Prostate gland (tissue), 2 donors: ENCODE data around the gene UROS. TPM values are rescaled to one million over a fixed set of nuclear protein-coding genes. Genes with fewer than 3 reads are reported as not detected.

ENCODE experiments used
- DNase-seq: peaks from one replicate; pipeline ENCODE4 v3.0.0-alpha.2; 2019; ENCODE audit warnings: low spot score
- H3K27ac ChIP-seq, 2 donors: fragments of 200-600 bp; sonication (generic); 2 replicates each; pipeline ENCODE4 v1.5.1; 2017 to 2019
- H3K27me3 ChIP-seq: fragments of 200-600 bp; sonication (generic); replicated peaks from 2 replicates; pipeline ENCODE4 v1.5.1; 2019; ENCODE audit not compliant: insufficient read depth
- H3K36me3 ChIP-seq, 2 donors: fragments of 200-600 bp; sonication (generic); 1 replicate in 1 of 2; 2 replicates in 1 of 2; pipeline versions ENCODE4 v1.5.1 to v1.8.1; 2017 to 2019
- H3K4me1 ChIP-seq: fragments of 200-600 bp; sonication (generic); replicated peaks from 2 replicates; pipeline ENCODE4 v1.5.1; 2019
- H3K4me3 ChIP-seq, 2 donors: fragments of 200-600 bp; sonication (generic); 2 replicates each; pipeline ENCODE4 v1.5.1; 2017 to 2019
- H3K9me3 ChIP-seq: fragments of 200-600 bp; sonication (generic); 2 replicates; pipeline ENCODE4 v1.5.1; 2017
- CTCF ChIP-seq, 4 experiments: fragments of 200-600 bp in 2 of 4; fragments of 450-650 bp in 2 of 4; sonication (generic) in 2 of 4; IDR thresholded peaks; 1 replicate in 3 of 4; 2 replicates in 1 of 4; pipeline ENCODE4 v1.5.1; 2016 to 2019; ENCODE audit warnings: antibody characterized with exemption in 4 of 4, mild to moderate bottlenecking in 2 of 4, moderate library complexity in 2 of 4
- POLR2A ChIP-seq: fragments of 450-650 bp; IDR thresholded peaks from one replicate; pipeline ENCODE4 v1.6.1; 2016; ENCODE audit warnings: antibody characterized with exemption, mild to moderate bottlenecking
- POLR2AphosphoS5 ChIP-seq: sonication (generic); formaldehyde crosslinking; IDR thresholded peaks from one replicate; pipeline ENCODE4 v1.6.1; 2017; ENCODE audit warnings: antibody characterized with exemption
- WGBS: methylation state at CpG from one replicate; pipeline ENCODE4 v1.1.5; 2018; 5-methylcytosine and 5-hydroxymethylcytosine counted together
- intact Hi-C: fragments of 100-400 bp; cut with DNase I; formaldehyde crosslinking; loops from one replicate; pipeline ENCODE4 v1.14.2; 2022
- total RNA-seq, 2 donors: library from RNA; depleted of rRNA; stranded (reverse); fragments of >200 nt; gene quantifications; one replicate each; pipeline ENCODE4 v1.1.0, GENCODE V29; 2016

UROS gene
- total RNA-seq, 2 donors from 2014 or later, result 45.0 to 49.0 TPM

- WGBS, result 69% methylated on average over 8 of the region's 8 CpGs
- Histone ChIP-seq H3K4me1 (no peaks in the 10 kb centered on the region), H3K27ac (no peak overlapping the region), H3K36me3 (peaks cover 0 to 8% of the 10 kb centered on the region in 2 donors), H3K27me3 (no peaks in the 10 kb centered on the region), H3K4me3 (no peak overlapping the region), H3K9me3 (no peaks in the 10 kb centered on the region)
- intact Hi-C loops, result no loop called here
- TF ChIP-seq CTCF (IDR thresholded peaks at IDR 0.05) (no peak), POLR2A (no peak), POLR2AphosphoS5 (no peak)
- no peak for DNase-seq
Measured at GRCh38 chr10:125795637-125796190, 27.3 kb downstream of the UROS start.

DNA sequence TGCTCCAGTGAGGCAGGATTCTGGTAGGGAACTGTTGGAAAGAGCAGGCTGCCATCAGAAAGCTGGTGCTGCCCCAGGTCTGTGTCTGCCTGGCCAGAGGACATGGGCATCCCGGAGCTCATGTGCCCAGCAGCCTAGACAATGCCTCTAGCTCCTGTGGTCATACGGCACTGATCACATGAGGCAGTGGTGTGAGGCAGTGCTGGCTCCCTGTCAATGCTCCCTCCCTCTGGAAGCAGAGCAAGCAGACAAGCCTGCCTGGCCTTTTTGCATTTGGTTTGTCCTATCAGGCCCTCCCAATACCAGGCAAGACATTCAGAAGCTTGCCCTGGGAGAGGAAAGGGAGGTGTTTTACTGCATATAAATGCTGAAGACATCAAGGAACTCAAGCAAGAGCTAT, 27.9 kb downstream of the UROS start:
- no peak overlapping the region for H3K4me3 ChIP-seq
- 81% methylated on average over 2 of the region's 2 CpGs for WGBS

DNA sequence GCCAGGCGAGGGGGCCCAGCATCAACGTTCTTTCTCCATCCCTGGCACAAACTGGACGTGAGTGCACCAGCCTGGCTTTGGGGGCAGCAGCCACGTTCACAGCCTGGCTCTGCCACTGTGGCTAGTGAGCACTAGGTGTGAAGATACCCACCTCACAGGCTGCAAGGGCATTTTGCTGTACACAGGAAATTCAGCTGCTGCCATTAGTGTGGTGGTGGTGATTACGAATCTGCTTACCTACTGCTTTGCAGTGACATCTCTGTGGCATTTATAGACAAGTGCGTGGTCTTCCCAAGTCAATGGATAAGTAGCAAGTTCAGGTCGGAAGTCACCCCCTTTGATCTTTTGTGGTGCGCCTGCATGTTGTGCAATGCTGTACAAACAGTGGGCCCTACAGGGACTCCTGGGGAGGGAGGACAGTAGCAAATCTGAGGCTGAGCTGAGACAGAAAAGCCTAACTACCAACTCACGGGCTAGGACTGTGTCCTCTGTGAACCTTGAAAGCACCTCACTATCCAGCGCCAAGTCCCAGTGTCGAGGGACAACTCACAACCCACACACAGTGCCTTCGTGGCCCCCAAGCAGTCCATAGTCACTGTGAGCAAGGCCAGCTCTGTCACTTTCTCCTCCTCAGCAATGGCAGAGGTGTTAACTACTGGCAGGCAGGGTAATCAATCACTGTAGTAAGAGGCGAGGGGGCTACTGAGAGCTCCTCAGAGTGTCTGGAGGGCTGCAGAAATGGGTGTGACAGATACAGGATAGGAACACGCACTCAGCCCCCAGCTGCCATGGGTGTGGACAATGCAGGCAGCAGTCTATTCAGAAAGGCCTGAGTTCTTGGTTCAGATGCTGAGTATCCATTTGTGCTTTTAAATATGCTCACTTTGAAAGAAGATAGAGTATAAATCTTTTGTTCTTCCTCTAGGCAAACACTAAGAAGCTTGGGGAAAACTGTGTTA, 30.4 kb downstream of the UROS start:
- H3K9me3 ChIP-seq, result no peaks in the 10 kb centered on the region
- no peak for DNase-seq
- H3K4me1 ChIP-seq, result no peaks in the 10 kb centered on the region
- no peak overlapping the region for H3K27ac ChIP-seq
- peaks cover 0 to 8% of the 10 kb centered on the region in 2 donors for H3K36me3 ChIP-seq
- TF ChIP-seq POLR2AphosphoS5 (no peak), CTCF (IDR thresholded peaks at IDR 0.05) (no peak), POLR2A (no peak)
- no peaks in the 10 kb centered on the region for H3K27me3 ChIP-seq
- H3K4me3 ChIP-seq, result no peak overlapping the region
- WGBS, result 86% methylated on average over 14 of the region's 14 CpGs
- intact Hi-C loops, result no loop called here

More for the DNA sequence above, 27.9 kb downstream of the UROS start:
- intact Hi-C loops, result no loop called here
- DNase-seq, result no peak
- Histone ChIP-seq H3K9me3 (no peaks in the 10 kb centered on the region), H3K4me1 (no peaks in the 10 kb centered on the region), H3K27ac (no peak overlapping the region), H3K27me3 (no peaks in the 10 kb centered on the region), H3K36me3 (peaks cover 0 to 8% of the 10 kb centered on the region in 2 donors)
- TF ChIP-seq CTCF (IDR thresholded peaks at IDR 0.05) (no peak), POLR2AphosphoS5 (no peak), POLR2A (no peak)

GRCh38 chr10:125788156-125789034, 34.7 kb downstream of the UROS start:
- no peak overlapping the region for H3K4me3 ChIP-seq
- H3K27me3 ChIP-seq, result no peaks in the 10 kb centered on the region
- intact Hi-C loops, result no loop called here
- H3K36me3 ChIP-seq, result peaks cover 0 to 6% of the 10 kb centered on the region in 2 donors
- TF ChIP-seq CTCF (IDR thresholded peaks at IDR 0.05) (no peak), POLR2A (no peak), POLR2AphosphoS5 (no peak)
- H3K27ac ChIP-seq, result no peak overlapping the region
- DNase-seq, result no peak
- 95% methylated on average over 11 of the region's 17 CpGs for WGBS
- H3K9me3 ChIP-seq, result no peaks in the 10 kb centered on the region
- no peaks in the 10 kb centered on the region for H3K4me1 ChIP-seq
